ENCODE data around the gene TMPRSS5. TPM values are rescaled to one million over a fixed set of nuclear protein-coding genes. Genes with fewer than 3 reads are reported as not detected.
"Not testable (repeated sequence)": the region's sequence is repeated elsewhere in the genome, so short reads cannot be mapped to it uniquely, and the experiment has no call there.

Gene TMPRSS5
- total RNA-seq, result not detected

GRCh38 chr11:113705871-113706655, at the start of gene TMPRSS5:
Gene TMPRSS5, minus strand, starts transcription at chr11:113706308. Its CDS starts 84 bp downstream, at chr11:113706224.
- H3K4me3 ChIP-seq (ENCODE audit: low read length), result no peak within 1 kb of the TSS
- no peaks in the 10 kb centered on the region for H3K4me1 ChIP-seq (ENCODE audit: insufficient read depth, low read length)
- H3K27me3 ChIP-seq (ENCODE audit: insufficient read depth, low read length), result no peaks in the 10 kb centered on the region
- H3K9me3 ChIP-seq (ENCODE audit: low read depth, low read length), result peaks cover 7% of the 10 kb centered on the region

GRCh38 chr11:113752932-113753331, 46.8 kb upstream of the TMPRSS5 start:
- Histone ChIP-seq H3K9me3 (ENCODE audit: low read depth, low read length) (no peaks in the 10 kb centered on the region), H3K4me1 (ENCODE audit: insufficient read depth, low read length) (no peaks in the 10 kb centered on the region), H3K27me3 (ENCODE audit: insufficient read depth, low read length) (no peaks in the 10 kb centered on the region), H3K4me3 (ENCODE audit: low read length) (no peak overlapping the region)

DNA sequence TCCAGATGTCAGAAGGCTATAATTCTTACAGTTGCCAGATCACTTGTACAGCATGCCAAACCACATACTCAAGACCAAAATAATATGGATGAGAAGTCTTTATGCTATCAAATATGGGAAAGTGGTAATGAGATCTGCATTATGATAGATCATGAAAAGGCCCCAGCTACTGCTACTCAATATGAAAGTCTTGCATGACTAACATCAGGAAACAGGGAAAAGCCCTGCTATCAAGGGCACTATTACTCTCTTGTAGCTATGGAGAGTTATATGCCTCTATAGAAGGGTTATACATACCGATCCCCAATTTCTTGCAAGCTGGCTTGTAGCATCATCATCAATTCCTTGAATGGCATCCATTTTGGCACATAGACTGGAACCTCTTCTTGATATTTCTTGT, 30.2 kb upstream of the TMPRSS5 start:
- Histone ChIP-seq H3K9me3 (ENCODE audit: low read depth, low read length) (no peaks in the 10 kb centered on the region), H3K4me3 (ENCODE audit: low read length) (no peak overlapping the region), H3K27me3 (ENCODE audit: insufficient read depth, low read length) (no peaks in the 10 kb centered on the region), H3K4me1 (ENCODE audit: insufficient read depth, low read length) (no peaks in the 10 kb centered on the region)

DNA sequence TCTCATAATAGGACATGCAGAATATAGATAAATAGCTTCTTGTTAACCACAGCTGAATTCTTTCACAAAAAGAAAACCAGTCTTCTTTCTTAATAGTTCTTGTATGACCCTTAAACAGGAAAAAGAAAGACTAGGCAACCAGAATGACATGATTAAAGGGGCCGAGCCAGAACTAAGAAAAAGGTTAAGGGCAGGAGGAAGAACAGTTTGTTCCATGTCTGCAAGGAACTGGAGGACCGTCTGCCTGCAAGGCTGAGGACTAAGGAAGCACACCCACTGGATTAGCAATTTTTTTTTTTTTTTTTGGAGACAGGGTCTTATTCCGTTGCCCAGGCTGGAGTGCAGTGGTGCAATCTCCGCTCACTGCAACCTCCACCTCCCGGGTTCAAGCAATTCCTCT, 26.0 kb upstream of the TMPRSS5 start:
- no peaks in the 10 kb centered on the region for H3K27me3 ChIP-seq (ENCODE audit: insufficient read depth, low read length)
- H3K9me3 ChIP-seq (ENCODE audit: low read depth, low read length), result no peaks in the 10 kb centered on the region
- H3K4me3 ChIP-seq (ENCODE audit: low read length), result no peak overlapping the region
- no peaks in the 10 kb centered on the region for H3K4me1 ChIP-seq (ENCODE audit: insufficient read depth, low read length)

DNA sequence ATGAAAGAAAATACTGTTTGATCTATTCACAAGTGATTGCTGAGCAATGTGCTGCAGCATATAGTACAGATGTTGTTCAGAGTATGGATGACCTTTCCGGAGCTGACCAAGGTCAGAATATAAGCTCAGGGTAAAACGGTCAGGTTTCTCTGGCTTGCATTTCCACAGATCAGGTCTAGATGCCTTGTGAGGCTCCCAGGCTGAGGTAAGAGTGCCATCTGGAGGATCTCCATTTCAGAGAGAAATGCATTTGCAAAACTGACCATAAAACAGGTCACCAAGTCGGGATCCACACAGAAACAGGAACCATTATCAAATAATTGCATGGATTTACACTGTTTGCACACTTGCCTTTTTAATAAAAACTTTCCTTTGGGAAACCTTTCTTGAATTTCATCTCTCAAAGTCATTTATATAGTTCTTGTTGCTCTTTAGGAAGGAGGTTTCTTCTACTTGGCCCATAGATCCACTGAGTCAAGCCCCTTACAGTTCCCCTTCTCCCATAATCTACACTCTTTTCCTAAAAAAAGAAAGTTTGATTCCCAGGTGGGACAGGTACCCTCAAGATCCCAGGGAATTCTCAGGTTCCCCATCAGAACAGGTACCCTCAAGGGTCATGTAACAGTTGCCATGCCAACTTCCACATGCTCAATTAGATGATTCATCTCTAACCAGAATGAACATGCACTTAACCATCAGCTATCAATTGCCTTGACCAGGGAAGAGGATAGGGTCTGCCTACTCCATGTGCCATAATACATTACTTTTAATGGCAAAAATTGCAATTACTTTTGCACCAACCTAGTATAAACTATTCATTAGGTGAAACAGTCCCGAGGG, 25.0 kb upstream of the TMPRSS5 start:
- Histone ChIP-seq H3K4me1 (ENCODE audit: insufficient read depth, low read length) (no peaks in the 10 kb centered on the region), H3K4me3 (ENCODE audit: low read length) (no peak overlapping the region), H3K27me3 (ENCODE audit: insufficient read depth, low read length) (no peaks in the 10 kb centered on the region), H3K9me3 (ENCODE audit: low read depth, low read length) (no peaks in the 10 kb centered on the region)

DNA sequence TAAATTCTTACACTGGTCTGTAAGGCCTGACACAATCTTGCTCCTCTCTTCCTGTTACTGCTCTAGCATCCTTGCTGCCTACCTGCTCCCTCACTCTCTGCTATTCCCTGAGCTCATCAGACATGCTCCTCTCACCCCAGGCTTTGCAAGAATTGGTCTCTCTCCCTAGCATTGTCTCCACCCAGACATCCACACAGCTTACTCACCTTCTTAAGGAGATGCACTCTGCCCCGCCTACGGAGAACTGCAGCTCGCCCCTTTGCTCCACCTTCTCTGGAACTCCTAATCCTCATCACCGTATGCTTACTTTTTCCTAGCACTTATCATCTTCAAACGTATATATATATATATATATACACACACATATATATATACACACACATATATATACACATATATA, 23.3 kb upstream of the TMPRSS5 start:
- no peak overlapping the region for H3K4me3 ChIP-seq (ENCODE audit: low read length)
- H3K4me1 ChIP-seq (ENCODE audit: insufficient read depth, low read length), result no peaks in the 10 kb centered on the region
- no peaks in the 10 kb centered on the region for H3K27me3 ChIP-seq (ENCODE audit: insufficient read depth, low read length)
- no peaks in the 10 kb centered on the region for H3K9me3 ChIP-seq (ENCODE audit: low read depth, low read length)

DNA sequence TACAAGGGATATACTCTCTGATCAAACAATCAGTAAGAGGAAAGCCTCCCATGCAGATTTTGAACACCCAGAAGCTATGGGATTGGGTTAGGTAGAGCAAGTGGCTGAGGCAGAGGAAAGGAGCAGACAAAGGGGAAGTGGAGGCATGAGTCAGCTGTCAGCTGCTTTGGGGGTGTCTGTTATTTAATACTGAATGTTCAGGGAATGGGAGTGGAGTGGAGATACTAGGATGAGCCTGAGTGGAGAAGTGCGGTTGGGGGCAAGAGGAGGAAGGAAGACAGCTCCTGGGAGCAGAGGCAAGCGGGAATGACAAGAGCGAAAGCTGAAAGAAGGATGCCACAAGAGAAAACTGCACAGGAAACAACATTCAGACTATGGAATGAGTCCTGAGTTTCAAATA, 22.7 kb upstream of the TMPRSS5 start:
- no peaks in the 10 kb centered on the region for H3K9me3 ChIP-seq (ENCODE audit: low read depth, low read length)
- no peaks in the 10 kb centered on the region for H3K4me1 ChIP-seq (ENCODE audit: insufficient read depth, low read length)
- H3K4me3 ChIP-seq (ENCODE audit: low read length), result no peak overlapping the region
- no peaks in the 10 kb centered on the region for H3K27me3 ChIP-seq (ENCODE audit: insufficient read depth, low read length)

- Histone ChIP-seq H3K9me3 (ENCODE audit: low read depth, low read length) (no peaks in the 10 kb centered on the region), H3K27me3 (ENCODE audit: insufficient read depth, low read length) (no peaks in the 10 kb centered on the region), H3K4me3 (ENCODE audit: low read length) (no peak overlapping the region), H3K4me1 (ENCODE audit: insufficient read depth, low read length) (no peaks in the 10 kb centered on the region)
These were observed 19.8 kb upstream of the TMPRSS5 start for GRCh38 chr11:113725913-113726312.

DNA sequence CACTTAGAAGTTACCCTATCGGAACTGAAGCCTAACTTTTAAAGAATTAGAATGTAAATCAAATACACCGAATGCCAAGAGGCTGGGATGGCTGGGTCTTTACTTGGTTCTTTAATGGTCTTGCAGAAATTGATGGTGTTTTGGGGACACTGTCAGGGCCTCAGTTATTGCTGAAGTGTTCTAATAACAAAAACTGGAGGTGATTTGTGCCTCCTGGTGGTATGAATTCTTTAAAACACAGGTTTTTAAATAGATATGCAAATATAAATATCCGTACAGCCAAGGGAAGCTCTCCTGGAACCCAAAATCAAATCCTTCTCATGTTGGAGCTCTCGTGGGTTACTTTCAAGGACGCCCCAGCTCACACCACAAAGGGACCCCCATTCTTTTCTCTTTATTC, 19.3 kb upstream of the TMPRSS5 start:
- Histone ChIP-seq H3K27me3 (ENCODE audit: insufficient read depth, low read length) (no peaks in the 10 kb centered on the region), H3K4me1 (ENCODE audit: insufficient read depth, low read length) (no peaks in the 10 kb centered on the region), H3K9me3 (ENCODE audit: low read depth, low read length) (no peaks in the 10 kb centered on the region), H3K4me3 (ENCODE audit: low read length) (no peak overlapping the region)

GRCh38 chr11:113724778-113725177, 18.7 kb upstream of the TMPRSS5 start:
- no peak overlapping the region for H3K4me3 ChIP-seq (ENCODE audit: low read length)
- H3K9me3 ChIP-seq (ENCODE audit: low read depth, low read length), result no peaks in the 10 kb centered on the region

DNA sequence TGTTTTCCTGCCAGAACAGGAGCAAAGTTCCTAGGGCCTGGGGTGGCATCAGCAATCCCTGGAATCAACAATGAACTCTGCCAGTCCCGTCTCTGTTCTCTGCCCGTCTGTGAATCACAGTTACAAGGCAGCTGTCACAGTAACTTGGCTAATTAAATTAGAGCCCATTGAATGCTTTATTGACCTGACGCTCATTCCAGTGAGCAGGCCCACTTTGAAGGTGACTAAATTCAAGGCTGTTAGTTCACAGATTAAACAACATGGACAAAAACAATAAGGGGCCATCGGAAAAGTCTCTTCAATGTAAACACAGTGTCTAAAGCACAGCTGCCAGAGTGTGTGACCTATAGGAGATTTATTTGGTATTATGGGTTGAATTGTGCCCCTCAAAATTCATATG, 17.7 kb upstream of the TMPRSS5 start:
- Histone ChIP-seq H3K4me3 (ENCODE audit: low read length) (no peak overlapping the region), H3K4me1 (ENCODE audit: insufficient read depth, low read length) (no peaks in the 10 kb centered on the region), H3K9me3 (ENCODE audit: low read depth, low read length) (no peaks in the 10 kb centered on the region), H3K27me3 (ENCODE audit: insufficient read depth, low read length) (no peaks in the 10 kb centered on the region)

More at GRCh38 chr11:113724778-113725177, 18.7 kb upstream of the TMPRSS5 start:
- H3K27me3 ChIP-seq (ENCODE audit: insufficient read depth, low read length), result no peaks in the 10 kb centered on the region
- no peaks in the 10 kb centered on the region for H3K4me1 ChIP-seq (ENCODE audit: insufficient read depth, low read length)

- H3K4me1 ChIP-seq (ENCODE audit: insufficient read depth, low read length), result no peaks in the 10 kb centered on the region
- H3K27me3 ChIP-seq (ENCODE audit: insufficient read depth, low read length), result no peaks in the 10 kb centered on the region
- no peaks in the 10 kb centered on the region for H3K9me3 ChIP-seq (ENCODE audit: low read depth, low read length)
- no peak overlapping the region for H3K4me3 ChIP-seq (ENCODE audit: low read length)
These were observed 16.8 kb upstream of the TMPRSS5 start for GRCh38 chr11:113722934-113723333.

GRCh38 chr11:113722221-113722620, 16.1 kb upstream of the TMPRSS5 start:
- H3K4me3 ChIP-seq (ENCODE audit: low read length), result no peak overlapping the region
- no peaks in the 10 kb centered on the region for H3K4me1 ChIP-seq (ENCODE audit: insufficient read depth, low read length)
- no peaks in the 10 kb centered on the region for H3K9me3 ChIP-seq (ENCODE audit: low read depth, low read length)
- no peaks in the 10 kb centered on the region for H3K27me3 ChIP-seq (ENCODE audit: insufficient read depth, low read length)

GRCh38 chr11:113721462-113722066, 15.5 kb upstream of the TMPRSS5 start:
- Histone ChIP-seq H3K4me3 (ENCODE audit: low read length) (no peak overlapping the region), H3K27me3 (ENCODE audit: insufficient read depth, low read length) (no peaks in the 10 kb centered on the region), H3K9me3 (ENCODE audit: low read depth, low read length) (no peaks in the 10 kb centered on the region), H3K4me1 (ENCODE audit: insufficient read depth, low read length) (no peaks in the 10 kb centered on the region)

GRCh38 chr11:113720478-113720877, 14.4 kb upstream of the TMPRSS5 start:
- not testable (repeated sequence) for H3K27me3 ChIP-seq (ENCODE audit: insufficient read depth, low read length); H3K4me1 ChIP-seq (ENCODE audit: insufficient read depth, low read length); H3K9me3 ChIP-seq (ENCODE audit: low read depth, low read length); H3K4me3 ChIP-seq (ENCODE audit: low read length)

Data from mononuclear cell (primary cell).